ENCODE measurements around the gene ADGRF5.

ADGRF5 gene

DNA sequence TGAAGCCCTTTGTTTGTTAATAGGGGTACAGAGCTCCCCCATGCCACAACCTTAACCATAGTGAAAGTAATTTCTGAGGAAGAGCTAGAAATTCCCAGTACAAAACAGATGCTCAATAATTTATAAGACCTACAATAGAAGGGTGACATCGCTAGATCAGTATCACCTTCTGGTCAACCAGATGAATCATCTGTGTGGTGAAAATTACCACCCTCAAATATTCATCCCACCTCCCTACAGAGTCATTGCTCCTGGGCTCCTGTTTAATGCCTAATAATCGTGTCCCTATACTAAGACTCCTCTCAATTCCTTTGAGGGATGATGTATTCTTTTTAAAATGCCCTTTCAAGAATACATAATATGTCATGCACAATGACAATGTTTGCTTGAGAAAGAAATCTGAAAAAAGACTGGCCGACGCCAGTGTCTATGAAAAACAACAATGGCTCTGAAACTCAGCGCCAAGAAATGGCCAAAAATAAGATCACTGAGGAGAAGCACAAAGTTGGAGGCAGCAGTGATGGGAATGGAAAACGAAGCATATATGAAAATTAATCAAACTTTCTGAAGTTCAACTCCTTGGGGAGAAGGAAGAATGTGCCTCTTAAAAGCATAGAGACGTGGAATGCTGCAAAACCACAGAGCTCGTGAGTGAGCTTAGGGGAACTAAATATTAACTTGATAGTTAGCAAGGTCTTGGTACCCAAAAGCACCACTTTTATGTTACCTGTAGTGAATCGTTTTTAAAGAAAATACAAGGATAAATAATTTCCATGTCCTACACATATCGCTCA lies 11.0 kb upstream of the ADGRF5 start:
- DNase-seq (ENCODE audit: low spot score): no peak

DNA sequence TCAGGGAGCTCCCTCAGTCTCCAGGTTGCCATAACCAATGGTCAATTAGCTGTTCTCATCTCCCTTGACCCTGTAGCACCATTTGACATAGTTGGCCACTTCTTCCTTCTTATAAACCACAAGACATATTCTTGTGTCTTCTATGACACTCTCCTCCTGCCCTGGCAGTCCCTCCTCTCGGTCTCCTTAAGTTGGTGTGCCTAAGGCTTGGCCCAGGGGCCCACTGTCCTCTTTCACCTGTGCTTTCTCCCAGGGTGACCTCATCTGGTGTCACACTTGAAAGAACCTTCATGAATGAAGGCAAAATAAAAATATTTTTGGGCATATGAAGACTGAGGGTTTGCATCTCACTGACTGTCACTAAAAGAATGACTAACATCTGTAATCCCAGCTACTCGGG lies 9.7 kb upstream of the ADGRF5 start:
- DNase-seq (ENCODE audit: low spot score): no peak

DNA sequence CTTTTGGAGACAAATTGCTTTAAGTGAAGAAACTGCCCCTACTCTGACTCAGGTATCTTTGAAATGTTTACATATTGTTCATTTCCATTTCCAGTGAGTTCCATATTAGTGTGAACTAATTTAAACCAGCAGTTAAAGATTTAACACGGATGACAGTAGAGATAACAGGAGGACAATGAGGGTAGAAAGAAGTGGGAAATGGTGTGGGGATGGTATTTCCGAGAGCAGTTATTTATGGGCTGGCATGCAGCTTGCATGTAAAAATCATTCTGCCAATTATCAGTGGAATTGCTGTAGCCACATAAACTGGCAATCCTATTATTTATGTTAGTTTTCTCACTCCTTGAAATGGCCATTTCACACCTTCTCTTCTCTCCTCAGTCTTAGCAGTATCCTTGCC lies 8.6 kb upstream of the ADGRF5 start:
- no peak for DNase-seq (ENCODE audit: low spot score)

DNA sequence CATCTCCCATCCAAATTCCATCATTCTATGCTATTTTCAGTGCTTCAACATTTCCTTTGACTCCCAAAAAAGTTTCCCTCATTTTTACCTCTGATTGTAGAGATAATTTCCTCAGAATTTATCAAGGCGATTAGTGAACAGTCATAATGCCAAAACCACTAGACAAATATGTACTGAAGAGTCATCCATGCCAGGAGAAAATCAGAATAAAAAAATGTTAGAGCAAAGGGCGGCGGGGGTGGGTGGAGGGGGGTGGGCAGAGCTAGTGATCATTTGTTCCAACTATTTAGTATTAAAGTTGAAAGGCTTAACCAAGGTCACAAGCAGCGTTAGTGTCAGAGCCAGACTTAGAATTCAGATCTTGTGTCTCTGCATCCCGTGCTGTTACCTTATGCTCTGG lies 5.3 kb upstream of the ADGRF5 start:
- DNase-seq (ENCODE audit: low spot score): no peak

DNA sequence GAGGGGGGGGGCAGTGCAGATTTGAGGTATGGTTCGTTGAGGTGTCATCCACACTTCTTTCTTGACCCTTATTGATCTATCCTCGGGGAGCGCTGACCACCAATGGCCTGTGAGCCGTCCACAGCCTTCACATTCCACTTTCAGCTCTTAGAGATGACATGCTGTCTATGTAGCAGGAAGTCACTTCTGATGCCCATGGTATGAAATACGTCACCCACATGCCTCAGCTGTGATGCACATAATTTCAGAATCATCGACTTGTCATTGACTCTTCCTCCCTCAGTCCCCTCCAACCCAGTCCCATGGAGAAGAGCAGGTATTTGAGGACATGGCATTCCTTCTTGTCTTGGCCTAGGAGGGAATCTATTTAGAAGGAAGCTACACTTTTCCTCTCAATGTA lies 4.7 kb upstream of the ADGRF5 start:
- DNase-seq (ENCODE audit: low spot score): no peak

DNA sequence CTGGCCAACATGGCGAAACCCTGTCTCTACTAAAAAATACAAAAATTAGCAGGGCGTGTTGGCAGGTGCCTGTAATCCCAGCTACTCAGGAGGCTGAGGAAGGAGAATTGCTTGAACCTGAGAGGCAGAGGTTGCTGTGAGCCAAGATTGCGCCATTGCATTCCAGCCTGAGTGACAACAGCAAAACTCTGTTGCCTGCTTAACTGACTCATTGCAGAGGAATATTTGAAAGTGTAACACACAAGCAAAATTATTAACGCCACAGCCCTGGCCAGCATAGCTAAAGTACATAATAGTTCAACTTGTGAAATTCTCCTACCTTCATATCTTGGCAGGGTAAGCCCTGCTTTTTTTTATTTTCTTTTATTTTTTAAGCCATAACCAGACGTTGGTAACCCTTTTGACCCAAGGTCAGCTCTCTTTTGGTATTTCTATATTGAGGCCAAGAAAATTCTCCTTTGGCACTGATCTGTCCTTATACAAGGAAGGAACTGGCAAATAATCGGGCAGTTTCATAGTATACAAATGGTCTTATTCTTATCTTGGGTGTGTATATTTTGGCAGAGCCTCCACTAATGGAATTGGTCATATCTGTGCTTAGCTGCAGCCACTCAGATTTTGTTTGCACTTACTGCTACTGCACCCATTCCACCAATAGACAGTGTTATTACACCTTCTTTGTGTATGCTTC lies 4.0 kb upstream of the ADGRF5 start:
- no peak for DNase-seq (ENCODE audit: low spot score)

DNA sequence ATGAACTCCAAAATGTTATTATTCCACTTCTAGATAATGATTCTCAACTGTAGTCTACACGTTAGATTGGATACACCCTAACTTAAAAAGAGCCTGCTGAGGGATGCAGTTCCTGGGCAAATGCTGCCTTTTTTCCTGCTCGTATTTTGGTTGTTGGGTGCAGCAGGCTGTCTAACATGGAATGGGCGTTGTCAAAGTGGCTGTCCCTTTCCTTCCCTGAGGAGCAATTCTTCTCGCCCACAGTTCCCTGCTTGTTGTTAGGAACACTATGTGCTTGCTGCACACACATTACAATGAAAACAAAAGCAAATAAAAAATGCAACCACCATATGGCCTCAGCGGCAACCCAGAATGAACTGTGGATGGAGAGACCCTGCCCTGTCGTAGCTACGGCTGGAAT lies 1.7 kb upstream of the ADGRF5 start:
- DNase-seq (ENCODE audit: low spot score): no peak

DNA sequence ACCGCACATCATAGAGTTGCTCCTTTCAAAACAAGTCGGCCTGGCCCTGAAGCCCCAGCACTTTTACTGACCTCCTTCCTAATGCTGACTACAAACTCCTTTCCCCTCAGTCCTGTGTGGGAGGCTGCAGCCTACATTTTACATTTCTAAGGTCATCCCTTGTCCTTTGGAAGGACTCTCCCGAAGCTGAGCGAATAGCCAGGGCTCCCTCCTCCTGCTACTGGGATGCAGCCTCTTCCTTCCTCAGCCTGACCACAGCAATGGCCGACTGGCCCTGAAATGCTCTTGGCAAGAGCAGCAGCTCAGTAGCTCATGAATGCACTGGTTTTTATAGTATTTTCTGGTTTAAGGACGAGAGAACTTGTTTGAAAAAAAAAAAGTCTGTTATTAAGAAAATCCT lies 679 bp downstream of the ADGRF5 start:
- no peak for DNase-seq (ENCODE audit: low spot score)

DNA sequence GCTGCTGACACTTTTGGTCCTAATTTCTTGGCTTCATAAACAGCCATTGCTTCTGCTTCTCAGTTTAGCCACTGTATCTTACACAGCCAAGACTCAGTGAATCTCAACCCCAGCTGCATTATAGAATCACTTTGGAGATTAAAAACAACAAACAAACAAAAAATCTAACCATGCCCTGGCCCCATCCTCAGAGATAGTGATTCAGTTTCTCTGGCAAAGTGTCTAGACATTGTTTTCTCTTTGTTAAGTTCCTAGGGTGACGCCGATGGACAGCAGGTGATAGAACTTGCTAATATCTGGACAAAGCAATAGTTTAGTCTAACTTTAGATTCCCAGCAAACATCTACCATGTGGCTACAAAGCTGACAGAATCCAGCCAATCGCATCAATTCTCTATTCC lies 2.9 kb downstream of the ADGRF5 start:
- DNase-seq (ENCODE audit: low spot score): no peak

DNA sequence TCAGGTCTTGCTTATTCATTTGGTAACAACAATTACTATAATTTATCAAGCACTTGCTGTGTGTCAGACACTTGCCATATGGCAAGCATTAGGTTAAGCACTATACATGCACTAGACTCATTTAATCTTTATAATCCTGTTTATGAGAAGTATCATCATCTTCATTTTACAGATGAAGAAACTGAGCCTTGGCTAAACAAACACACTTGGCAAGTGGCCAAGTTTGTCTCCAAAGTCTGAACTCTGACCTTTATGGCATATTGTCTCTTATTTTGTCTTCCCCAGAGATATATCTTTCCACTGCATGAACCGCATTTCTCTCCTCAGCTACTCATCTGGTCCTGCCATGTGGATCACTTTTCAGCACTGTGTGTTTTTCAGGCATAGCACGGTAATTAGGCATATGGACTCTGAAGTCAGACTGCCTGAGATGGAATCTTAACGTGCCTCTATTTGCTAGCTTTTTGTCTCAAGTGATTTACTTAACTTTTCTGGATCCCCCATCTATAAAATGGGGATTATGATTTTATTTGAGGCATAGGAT lies 4.7 kb downstream of the ADGRF5 start:
- DNase-seq (ENCODE audit: low spot score): no peak

DNA sequence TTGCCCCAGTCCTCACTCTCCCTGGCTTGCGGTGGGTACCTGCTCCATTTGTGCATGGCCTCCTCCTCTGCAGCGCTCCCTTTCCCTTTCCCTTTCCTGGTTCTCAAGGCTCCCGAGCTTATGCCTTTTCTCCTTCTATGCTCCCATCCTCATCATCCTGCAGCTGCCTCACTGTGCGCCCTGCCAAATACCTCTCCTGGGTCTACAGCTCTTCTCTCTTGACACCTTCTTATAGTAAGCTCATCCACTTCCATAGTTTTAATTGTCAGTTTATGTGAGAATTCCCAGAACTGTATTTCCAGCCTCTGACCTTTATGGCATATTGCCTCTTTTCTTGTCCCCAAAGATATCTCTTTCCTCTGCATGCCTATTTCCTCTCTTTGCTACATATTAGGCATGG lies 5.9 kb downstream of the ADGRF5 start:
- no peak for DNase-seq (ENCODE audit: low spot score)

DNA sequence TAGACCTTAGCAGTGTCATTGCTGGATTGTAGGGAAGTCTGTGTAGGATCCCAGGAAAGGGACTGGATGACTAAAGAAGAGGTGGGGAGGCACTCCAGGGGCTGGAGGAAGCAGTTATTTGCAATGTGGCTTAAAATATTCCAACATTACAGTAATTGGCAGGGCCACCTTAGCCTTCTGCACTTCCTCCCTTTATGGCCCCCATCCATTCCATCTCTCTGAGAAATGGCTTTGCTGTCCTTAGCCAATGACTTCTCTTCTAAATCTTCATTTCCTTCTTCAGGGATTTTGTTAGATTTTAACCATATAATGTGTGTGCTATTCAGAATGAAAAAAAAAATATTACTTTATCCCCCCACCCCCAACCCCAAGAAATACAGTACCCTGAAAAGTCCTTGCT lies 6.4 kb downstream of the ADGRF5 start:
- no peak for DNase-seq (ENCODE audit: low spot score)

DNA sequence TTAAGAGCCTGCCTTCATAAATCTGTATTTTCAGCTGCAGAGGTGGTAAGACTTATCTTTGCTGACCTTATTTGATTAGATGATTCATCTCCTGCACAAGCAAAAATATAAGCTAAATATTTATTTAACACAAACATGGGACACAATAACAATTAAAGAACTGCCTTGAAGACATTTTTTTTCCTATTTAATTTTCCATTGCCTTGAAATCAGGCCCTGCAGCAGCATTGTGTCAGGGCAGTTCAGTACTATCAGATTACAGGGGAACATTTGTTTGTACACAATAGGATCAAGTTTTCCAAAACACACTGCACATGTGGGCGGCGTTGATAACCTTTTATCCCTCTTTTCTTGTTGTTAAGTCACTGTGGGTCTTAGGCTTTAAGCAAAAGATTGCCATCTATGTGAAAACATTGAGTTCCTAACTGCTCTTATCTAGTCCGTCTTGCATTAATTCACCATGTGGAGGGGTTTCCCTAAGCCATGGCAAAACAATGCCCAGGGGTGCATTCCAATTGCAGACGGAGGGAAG lies 7.4 kb downstream of the ADGRF5 start:
- DNase-seq (ENCODE audit: low spot score): no peak

DNA sequence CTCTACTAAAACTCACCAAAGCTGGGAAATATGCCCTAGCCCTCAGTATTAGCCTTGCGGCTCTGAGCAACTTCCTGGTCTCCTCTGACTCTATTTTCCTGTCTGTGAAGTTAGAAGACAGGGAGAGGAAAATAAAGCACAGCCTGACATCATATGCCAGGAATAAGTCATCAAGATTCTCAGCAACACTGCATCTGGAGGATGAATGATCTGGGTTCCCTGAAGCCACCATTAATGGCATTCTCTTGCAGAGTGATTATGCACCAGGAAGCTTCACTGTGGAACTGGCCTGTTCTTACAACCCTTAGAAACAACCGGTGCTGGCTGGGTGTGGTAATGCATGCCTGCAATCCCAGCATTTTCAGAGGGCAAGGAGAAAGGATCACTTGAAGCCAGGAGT lies 12.4 kb downstream of the ADGRF5 start:
- DNase-seq (ENCODE audit: low spot score): no peak

DNA sequence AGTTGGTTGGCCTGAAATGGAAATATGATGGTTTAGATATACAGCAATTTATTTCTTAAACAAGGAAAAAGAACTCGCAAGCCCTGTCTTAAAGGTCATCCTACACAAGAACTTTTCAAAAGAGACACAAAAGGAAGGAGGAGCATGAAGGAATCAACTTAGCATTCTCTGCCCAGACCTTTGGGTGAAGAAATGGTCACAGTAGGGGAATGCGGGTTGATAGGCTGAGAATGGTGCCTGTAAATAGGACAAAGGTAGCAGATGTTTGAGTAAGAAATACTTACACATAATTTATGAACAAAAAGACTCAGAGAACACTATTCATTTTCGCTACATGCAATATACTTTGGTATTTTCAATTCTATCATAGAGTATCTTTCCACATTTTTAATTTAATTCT lies 15.0 kb downstream of the ADGRF5 start:
- no peak for DNase-seq (ENCODE audit: low spot score)

DNA sequence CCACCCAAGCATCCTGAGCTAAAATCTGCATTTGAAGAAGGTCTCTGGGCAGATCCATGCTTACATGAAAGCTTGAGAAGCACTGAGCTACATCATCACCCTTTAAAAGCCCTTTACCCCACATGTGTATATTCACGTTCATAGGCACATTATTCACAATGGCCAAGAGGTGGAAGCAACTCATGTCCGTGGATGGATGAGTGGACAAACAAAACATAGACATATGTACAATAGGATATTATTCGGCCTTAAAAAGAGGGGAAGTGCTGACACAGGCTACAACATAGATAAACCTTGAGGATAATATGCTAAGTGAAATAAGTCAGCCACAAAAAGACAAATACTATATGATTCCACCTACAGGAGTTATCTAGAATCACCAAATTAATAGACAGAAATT lies 17.6 kb downstream of the ADGRF5 start:
- DNase-seq (ENCODE audit: low spot score): no peak

DNA sequence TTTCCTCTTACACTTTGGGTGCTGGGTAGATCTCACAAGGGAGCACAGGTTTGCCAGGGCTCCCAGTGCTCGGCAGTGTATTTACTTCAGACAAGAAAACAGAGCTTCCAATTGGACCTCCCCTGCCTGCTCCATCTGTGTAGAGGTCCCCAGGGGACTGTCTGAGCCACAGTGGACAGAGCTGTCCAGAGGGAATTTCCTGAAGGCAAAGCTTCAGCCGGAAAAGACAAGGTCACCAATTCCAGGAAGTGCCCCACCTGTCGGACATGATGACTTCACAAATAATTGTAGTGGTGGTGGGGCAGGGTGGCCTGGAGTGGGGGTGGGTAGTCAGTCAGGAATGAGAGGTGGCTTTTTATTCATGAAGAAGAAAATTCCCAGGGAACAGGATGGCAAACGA lies 18.6 kb downstream of the ADGRF5 start:
- DNase-seq (ENCODE audit: low spot score): no peak

DNA sequence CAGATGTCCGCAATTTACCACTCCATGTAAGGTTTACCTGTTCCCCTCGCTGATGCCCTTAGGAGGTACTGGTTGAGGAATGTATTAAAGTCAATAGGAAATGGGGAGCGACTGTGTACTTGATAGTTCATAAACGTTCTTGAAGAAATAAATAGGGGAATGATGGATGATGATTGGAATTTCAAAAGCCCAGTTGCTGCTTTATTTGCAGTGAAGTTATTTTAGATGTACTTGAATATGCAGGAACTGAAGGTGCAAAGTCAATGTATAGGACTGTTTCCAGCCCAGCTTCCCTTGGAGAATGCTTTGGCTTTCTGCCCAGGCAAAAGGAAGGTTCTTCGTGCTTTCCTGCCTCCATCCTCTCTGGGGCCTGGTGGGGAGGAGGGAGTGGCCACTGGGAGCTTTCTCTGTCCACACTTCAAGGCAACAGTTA lies 19.8 kb downstream of the ADGRF5 start:
- no peak for DNase-seq (ENCODE audit: low spot score)

DNA sequence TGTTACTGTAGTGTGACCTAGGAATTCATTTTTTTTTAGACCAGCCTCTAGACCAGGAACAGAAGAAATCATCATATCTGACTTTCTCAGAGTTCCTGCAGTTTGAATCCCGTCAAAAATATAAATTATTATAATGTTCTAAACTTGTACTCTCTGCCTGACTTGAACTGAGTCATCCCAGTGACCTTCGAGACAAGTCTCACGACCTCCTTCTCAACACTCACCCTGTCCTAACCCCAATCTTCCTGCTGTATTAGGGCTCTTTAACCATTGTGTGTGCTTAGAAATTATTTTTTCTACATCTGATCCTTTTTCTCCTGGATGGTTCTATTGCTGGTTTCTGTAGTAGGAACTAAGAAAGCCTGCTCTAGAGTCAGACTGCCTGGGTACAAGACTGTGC lies 21.5 kb downstream of the ADGRF5 start:
- DNase-seq (ENCODE audit: low spot score): no peak

DNA sequence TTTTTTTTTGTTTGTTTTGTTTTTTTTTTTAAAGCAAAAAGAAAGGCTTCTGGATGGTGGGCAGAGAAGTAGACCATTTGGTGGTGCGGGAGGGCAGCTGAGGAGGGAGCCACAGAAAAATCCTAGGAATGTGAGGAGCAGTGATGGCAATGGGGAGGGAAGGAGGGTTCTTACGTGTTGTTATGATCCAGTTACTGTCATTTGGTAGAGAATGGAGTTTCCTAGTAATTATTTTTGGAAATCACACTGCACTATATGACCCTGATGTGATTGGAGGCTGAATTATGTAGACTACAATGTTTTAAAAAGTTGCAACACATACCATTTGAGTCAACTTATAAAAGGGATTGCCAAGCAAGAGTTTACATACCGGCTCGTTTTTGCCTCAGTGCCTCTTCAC lies 22.1 kb downstream of the ADGRF5 start:
- no peak for DNase-seq (ENCODE audit: low spot score)

DNA sequence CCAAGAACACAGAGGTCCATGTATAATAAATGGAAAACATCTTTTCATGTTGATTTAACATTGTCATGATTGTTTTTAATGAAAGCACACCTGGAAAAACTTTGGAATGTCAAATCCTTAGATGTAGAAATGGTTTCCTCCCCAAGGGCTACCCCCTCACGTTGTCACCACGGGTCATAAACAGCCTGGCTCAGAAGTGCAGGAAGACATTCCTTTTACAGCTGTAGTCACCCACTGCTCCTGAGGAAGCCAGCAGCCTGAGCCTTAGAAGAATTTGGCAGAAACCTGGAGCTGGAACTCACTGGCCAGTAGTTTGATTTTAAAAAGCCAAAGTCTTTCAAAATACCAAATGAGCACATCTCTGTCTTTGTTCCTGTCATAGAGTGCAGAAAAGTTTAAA lies 23.7 kb downstream of the ADGRF5 start:
- DNase-seq (ENCODE audit: low spot score): no peak

DNA sequence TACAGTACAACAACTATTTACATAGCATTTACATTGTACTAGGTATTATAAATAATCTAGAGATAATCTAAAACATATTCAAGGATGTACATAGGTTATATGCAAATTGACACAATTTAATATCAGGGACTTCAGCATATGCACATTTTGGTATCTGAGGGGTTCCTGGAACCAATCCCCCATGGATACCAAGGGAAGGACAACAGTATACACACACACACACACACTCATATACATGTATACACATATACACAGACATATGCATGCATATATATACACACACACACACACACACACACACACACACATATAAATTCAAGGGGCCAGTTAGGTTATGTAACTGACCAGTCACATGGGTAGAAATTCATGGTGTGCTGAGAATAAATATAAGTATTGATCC lies 24.9 kb downstream of the ADGRF5 start:
- no peak for DNase-seq (ENCODE audit: low spot score)

DNA sequence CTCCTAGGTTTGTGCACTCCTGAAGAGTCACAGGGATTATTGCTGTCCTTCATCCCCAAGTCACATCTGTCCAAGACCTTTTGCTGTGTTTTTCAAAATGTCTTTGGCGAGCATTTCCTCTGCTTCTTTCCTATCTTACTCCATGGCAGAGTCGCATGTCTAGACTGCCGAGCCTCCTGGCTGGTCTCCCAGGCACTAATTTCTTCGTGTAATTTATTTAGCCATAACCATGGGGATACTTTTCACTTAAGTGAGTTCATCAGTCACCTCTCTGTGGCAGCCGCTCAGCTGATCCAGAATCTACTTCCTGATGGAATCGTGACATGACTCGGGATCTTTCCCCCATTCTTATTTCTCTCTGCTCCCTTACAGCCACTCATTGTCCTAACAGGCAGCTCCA lies 25.8 kb downstream of the ADGRF5 start:
- no peak for DNase-seq (ENCODE audit: low spot score)
